ENCODE data around the gene TPD52L3.

DNA sequence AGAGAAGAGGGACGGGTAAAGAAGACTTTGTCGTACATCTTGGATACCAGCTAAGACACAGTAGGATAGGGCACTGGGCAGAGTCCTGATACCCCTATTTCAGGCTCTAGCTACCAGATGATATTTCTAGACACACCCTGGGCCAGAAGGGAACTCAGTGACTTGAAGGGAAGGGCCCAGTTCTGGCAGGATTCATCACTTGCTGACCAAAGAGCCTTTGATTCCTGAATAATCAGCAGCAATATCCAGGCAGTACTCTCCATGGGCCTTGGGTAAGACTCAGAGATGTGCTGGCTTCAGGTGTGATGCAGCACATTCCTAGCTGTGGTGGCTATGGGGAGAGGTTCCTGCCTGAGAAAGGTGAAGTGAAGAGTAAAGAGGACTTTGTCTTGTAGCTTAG is 40.7 kb downstream of the TPD52L3 start:
- TF ChIP-seq, protein P1, sequence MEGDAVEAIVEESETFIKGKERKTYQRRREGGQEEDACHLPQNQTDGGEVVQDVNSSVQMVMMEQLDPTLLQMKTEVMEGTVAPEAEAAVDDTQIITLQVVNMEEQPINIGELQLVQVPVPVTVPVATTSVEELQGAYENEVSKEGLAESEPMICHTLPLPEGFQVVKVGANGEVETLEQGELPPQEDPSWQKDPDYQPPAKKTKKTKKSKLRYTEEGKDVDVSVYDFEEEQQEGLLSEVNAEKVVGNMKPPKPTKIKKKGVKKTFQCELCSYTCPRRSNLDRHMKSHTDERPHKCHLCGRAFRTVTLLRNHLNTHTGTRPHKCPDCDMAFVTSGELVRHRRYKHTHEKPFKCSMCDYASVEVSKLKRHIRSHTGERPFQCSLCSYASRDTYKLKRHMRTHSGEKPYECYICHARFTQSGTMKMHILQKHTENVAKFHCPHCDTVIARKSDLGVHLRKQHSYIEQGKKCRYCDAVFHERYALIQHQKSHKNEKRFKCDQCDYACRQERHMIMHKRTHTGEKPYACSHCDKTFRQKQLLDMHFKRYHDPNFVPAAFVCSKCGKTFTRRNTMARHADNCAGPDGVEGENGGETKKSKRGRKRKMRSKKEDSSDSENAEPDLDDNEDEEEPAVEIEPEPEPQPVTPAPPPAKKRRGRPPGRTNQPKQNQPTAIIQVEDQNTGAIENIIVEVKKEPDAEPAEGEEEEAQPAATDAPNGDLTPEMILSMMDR (IDR thresholded peaks at IDR 0.05) = no peak
- TF ChIP-seq POLR2AphosphoS5 (IDR thresholded peaks at IDR 0.05) (no peak), EP300 (IDR thresholded peaks at IDR 0.05) (no peak), POLR2A (IDR thresholded peaks at IDR 0.05) (no peak)
